Measurements from ENCODE around the gene MAML2.
A peak's percentile ranks its signal among the peaks of the same experiment; 100 is the strongest.

Gene MAML2

GRCh38 chr11:96160732-96161306 lies 182.2 kb downstream of the MAML2 start:
- no peaks in the 10 kb centered on the region for H3K9me3 ChIP-seq (ENCODE audit: severe bottlenecking)
- ATAC-seq (ENCODE audit: low read depth) (no peak), DNase-seq (ENCODE audit: low spot score) (no peak)
- TF ChIP-seq CTCF (IDR thresholded peaks at IDR 0.05; ENCODE audit: poor library complexity, severe bottlenecking), result no peak
- H3K27ac ChIP-seq (ENCODE audit: poor library complexity, severe bottlenecking), result peak overlapping the region; percentile 70
- H3K4me3 ChIP-seq (ENCODE audit: severe bottlenecking), result no peak overlapping the region
- H3K4me1 ChIP-seq (ENCODE audit: insufficient read depth, poor library complexity, severe bottlenecking), result peaks cover 33% of the 10 kb centered on the region
- H3K36me3 ChIP-seq (ENCODE audit: low read depth), result no peaks in the 10 kb centered on the region
- H3K27me3 ChIP-seq (ENCODE audit: insufficient read depth, poor library complexity, severe bottlenecking), result no peaks in the 10 kb centered on the region

- no peak for DNase-seq (ENCODE audit: low spot score)
- ATAC-seq (ENCODE audit: low read depth), result no peak
- peaks cover 39% of the 10 kb centered on the region for H3K4me1 ChIP-seq (ENCODE audit: insufficient read depth, poor library complexity, severe bottlenecking)
- no peaks in the 10 kb centered on the region for H3K36me3 ChIP-seq (ENCODE audit: low read depth)
- no peak overlapping the region for H3K27ac ChIP-seq (ENCODE audit: poor library complexity, severe bottlenecking)
- no peaks in the 10 kb centered on the region for H3K27me3 ChIP-seq (ENCODE audit: insufficient read depth, poor library complexity, severe bottlenecking)
- H3K9me3 ChIP-seq (ENCODE audit: severe bottlenecking), result no peaks in the 10 kb centered on the region
- no peak for TF ChIP-seq CTCF (IDR thresholded peaks at IDR 0.05; ENCODE audit: poor library complexity, severe bottlenecking)
- H3K4me3 ChIP-seq (ENCODE audit: severe bottlenecking), result no peak overlapping the region
Measured at GRCh38 chr11:96159968-96160367, 183.0 kb downstream of the MAML2 start.

GRCh38 chr11:96158126-96158525 lies 184.9 kb downstream of the MAML2 start:
- no peak for TF ChIP-seq CTCF (IDR thresholded peaks at IDR 0.05; ENCODE audit: poor library complexity, severe bottlenecking)
- no peak for ATAC-seq (ENCODE audit: low read depth)
- Histone ChIP-seq H3K27ac (ENCODE audit: poor library complexity, severe bottlenecking) (peak overlapping the region; percentile 91), H3K4me1 (ENCODE audit: insufficient read depth, poor library complexity, severe bottlenecking) (peaks cover 38% of the 10 kb centered on the region), H3K27me3 (ENCODE audit: insufficient read depth, poor library complexity, severe bottlenecking) (no peaks in the 10 kb centered on the region), H3K9me3 (ENCODE audit: severe bottlenecking) (no peaks in the 10 kb centered on the region), H3K36me3 (ENCODE audit: low read depth) (no peaks in the 10 kb centered on the region), H3K4me3 (ENCODE audit: severe bottlenecking) (no peak overlapping the region)
- DNase-seq (ENCODE audit: low spot score), result no peak

- H3K4me1 ChIP-seq (ENCODE audit: insufficient read depth, poor library complexity, severe bottlenecking), result peaks cover 36% of the 10 kb centered on the region
- DNase-seq (ENCODE audit: low spot score) (no peak), ATAC-seq (ENCODE audit: low read depth) (no peak)
- no peak overlapping the region for H3K4me3 ChIP-seq (ENCODE audit: severe bottlenecking)
- no peak for TF ChIP-seq CTCF (IDR thresholded peaks at IDR 0.05; ENCODE audit: poor library complexity, severe bottlenecking)
- H3K27me3 ChIP-seq (ENCODE audit: insufficient read depth, poor library complexity, severe bottlenecking), result no peaks in the 10 kb centered on the region
- H3K36me3 ChIP-seq (ENCODE audit: low read depth), result no peaks in the 10 kb centered on the region
- no peaks in the 10 kb centered on the region for H3K9me3 ChIP-seq (ENCODE audit: severe bottlenecking)
- peak overlapping the region; percentile 91 for H3K27ac ChIP-seq (ENCODE audit: poor library complexity, severe bottlenecking)
Measured at GRCh38 chr11:96157517-96157873, 185.5 kb downstream of the MAML2 start.

GRCh38 chr11:96156379-96156722 lies 186.6 kb downstream of the MAML2 start:
- no peaks in the 10 kb centered on the region for H3K9me3 ChIP-seq (ENCODE audit: severe bottlenecking)
- H3K36me3 ChIP-seq (ENCODE audit: low read depth), result no peaks in the 10 kb centered on the region
- DNase-seq (ENCODE audit: low spot score) (no peak), ATAC-seq (ENCODE audit: low read depth) (0 out of 3 replicates have a peak, but pooled peaks have one; percentile 3)
- no peaks in the 10 kb centered on the region for H3K27me3 ChIP-seq (ENCODE audit: insufficient read depth, poor library complexity, severe bottlenecking)
- H3K4me3 ChIP-seq (ENCODE audit: severe bottlenecking), result no peak overlapping the region
- TF ChIP-seq CTCF (IDR thresholded peaks at IDR 0.05; ENCODE audit: poor library complexity, severe bottlenecking), result no peak
- peaks cover 31% of the 10 kb centered on the region for H3K4me1 ChIP-seq (ENCODE audit: insufficient read depth, poor library complexity, severe bottlenecking)
- H3K27ac ChIP-seq (ENCODE audit: poor library complexity, severe bottlenecking), result peak overlapping the region; percentile 91

Data from RWPE2 (cell line).